ENCODE data around the gene PRKCA.
"Not testable (repeated sequence)": the region's sequence is repeated elsewhere in the genome, so short reads cannot be mapped to it uniquely, and the experiment has no call there.

PRKCA gene

DNA sequence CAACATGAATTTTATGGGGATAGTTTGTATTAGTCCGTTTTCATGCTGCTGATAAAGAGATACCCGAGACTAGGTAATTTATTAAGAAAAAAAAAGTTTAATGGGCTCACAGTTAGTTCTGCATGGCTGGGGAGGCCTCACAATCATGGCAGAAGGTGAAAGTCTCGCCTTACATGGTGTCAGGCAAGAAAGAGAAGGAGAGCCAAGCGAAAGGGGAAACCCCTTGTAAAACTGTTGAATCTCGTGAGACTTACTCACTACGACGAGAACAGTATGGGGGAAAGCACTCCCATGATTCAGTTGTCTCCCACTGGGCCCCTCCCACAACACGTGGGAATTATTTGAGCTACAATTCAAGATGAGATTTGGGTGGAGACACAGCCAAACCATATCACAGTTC lies 181.5 kb downstream of the PRKCA start:
- DNase-seq = no peak

DNA sequence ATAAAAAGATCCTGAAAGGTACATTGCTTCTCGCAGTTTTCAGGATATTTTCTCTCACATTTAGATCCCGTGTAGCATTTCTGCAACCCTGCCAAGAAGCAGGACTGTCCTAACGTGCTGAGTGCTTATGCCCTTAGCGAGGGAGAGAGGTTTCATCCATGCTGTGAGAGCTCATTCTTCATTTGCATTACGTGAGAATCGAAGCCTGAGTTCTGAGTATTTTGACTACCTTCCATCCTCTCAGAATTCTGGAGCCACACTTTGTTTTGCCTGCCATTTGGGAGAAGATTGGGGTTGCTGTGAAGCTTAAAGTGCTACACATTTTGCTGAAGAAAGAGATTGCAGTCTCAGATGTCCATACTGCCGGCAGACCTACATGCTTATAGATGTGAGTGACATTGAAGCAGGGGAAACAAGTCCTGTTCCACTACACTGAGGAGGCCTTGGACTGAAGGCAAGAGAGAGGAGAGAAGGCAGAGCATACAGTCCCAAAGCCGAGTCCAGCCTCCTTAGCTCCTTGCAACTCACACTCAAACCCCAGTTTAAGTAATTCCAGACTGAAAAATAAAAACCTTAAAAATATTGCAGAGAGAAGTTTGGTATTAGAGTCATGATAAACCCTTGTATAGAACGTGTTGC lies 183.0 kb downstream of the PRKCA start:
- no peak for DNase-seq

DNA sequence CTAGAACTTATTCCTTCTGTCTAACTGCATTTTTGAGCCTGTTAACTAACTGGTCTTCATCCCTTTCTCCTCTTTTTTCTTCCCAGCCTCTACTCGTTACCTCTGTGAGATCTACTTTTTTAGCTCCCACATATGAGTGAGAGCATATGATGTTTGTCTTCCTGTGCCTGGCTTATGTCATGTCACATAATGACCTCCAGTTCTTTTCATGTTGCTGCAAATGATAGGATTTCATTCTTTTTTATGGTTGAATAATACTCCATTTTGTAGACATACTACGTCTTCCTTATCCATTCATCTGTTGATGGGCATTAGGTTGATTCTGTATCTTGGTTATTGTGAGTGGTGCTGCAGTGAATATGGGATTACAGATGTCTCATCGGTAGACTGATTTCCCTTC lies 184.7 kb downstream of the PRKCA start:
- no peak for DNase-seq

DNA sequence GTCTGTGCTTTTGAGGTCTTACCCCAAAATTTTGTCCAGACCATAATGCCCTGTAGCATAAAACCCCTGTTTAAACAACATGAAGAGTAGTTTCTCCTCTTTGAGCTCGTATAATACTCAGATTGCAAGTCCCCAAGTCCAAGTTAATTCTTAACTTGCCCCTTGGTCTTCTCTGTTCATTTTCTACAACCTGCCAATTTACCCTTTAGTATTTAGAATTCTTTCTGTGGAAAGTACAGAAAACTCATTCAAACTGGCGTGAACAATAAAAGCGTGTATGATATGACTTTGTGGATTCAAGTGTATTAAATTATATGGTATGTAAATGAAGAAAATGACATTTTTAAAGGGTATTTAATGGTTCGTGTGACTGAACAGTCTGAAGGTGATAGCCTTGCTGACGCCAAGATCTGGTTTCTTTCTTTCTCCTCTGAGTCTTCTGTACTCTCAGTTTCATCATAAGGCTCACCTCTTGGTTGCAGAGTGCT lies 185.6 kb downstream of the PRKCA start:
- DNase-seq = no peak

DNA sequence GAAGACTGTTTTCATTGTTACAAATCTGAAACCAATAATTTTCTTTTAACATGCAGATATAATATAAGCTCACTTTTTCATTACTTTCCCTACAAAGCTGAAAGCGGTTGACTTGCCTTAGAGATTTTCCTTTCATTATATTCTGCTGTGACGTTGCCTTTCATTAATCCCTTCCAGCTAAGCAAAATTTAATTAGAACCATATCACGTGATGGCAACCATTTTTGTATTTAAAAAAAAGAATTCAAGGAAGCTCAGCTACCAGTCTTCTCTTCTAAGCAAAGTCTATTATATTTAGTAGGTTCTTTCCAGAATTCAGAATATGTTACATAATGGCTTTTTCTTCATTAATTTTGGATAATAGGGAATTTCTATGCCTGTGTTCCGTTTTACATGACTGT lies 186.5 kb downstream of the PRKCA start:
- DNase-seq = no peak

DNA sequence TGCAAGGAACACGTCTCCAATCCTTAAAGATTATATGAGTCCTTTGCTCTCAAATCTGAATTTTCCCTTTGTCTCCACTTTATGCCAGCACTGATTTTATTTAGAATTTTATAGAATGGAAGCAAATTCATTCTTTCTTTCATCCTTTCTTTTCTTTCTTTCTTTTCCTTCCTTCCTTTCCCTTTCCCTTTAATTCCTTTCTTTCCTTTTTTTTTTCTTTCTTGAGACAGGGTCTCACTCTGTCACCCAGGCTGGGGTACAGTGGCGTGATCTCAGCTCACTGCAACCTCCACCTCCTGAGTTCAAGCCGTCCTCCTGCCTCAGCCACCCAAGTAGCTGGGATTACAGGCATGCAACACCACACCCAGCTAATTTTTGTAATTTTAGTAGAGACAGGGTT lies 187.2 kb downstream of the PRKCA start:
- DNase-seq = not testable (repeated sequence)

DNA sequence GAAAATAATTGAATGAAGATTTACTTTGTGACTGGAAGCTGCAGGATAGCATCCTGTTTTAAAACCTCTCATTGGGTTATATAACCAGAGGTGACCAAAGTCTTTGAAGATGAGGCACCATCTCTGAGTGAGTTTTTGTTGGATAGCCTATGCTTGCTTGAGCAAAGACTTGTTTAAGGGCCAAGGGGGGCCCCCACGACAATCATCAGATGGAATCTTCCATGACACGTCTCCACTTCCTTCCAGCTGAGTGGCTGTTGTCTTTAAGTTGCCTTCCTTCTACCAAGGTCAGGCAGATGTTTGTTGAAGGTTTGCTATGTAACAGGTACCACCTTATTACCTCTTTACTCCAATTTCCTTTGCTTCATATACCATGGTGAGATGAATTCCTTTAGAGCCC lies 188.8 kb downstream of the PRKCA start:
- no peak for DNase-seq

DNA sequence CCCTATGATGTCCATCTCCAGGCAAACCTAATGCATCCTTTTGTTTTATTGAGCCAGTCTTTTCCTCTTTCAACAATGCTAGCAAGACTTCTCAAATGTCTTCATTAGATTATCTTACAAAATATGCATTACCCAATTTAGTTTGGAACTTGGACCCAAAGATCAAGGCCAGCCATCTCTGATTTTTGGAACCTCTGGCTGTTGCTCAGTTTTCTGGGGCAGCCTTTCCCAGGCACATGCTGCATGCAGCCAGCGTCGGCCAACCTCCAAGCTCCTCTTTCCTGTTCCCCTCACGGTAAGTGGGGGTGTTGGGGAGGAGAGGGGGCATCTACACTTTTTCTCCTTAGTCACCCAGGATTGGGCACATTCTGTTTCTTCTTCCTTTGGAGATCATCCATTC lies 189.3 kb downstream of the PRKCA start:
- DNase-seq = no peak

DNA sequence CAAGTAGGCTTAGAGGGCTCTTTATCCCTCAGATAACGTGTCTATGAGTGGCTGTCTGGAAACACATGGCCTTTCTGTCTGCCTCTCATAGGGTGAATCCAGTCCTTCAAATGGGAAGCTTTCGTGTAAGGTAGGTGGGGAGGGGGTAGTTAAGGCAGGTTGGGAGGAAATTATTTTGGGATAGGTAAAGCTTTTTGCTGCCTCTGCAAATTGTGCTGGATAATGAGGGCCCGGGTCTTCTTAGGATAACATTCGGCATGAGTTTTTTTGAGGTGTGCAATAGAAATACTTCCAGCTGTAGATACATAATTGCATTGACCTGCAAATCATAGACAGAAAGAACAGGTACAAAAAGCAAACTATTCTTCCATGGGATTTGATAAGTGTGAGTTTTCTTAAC lies 189.7 kb downstream of the PRKCA start:
- DNase-seq = no peak

DNA sequence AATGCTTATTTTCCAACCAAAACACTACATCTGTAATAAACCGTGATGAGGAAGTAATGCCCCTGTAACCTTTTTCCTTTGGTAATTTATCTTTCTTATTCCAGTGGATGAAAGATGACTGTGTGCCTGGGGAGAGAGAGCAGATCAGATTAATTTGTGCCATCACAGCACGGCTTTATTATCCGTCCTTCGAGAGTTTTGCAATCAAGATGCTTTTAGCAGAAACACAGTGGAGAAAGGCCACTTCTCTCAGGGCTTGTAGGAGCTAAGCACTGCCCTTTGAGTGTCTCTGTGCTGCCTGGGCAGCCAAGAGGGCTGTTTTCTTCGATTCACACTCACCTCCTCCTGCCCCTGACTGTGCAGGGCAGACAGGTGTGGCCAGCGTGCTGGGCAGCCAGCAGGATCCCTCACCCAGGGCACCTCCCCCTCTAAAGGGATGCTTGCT lies 190.2 kb downstream of the PRKCA start:
- DNase-seq = no peak

DNA sequence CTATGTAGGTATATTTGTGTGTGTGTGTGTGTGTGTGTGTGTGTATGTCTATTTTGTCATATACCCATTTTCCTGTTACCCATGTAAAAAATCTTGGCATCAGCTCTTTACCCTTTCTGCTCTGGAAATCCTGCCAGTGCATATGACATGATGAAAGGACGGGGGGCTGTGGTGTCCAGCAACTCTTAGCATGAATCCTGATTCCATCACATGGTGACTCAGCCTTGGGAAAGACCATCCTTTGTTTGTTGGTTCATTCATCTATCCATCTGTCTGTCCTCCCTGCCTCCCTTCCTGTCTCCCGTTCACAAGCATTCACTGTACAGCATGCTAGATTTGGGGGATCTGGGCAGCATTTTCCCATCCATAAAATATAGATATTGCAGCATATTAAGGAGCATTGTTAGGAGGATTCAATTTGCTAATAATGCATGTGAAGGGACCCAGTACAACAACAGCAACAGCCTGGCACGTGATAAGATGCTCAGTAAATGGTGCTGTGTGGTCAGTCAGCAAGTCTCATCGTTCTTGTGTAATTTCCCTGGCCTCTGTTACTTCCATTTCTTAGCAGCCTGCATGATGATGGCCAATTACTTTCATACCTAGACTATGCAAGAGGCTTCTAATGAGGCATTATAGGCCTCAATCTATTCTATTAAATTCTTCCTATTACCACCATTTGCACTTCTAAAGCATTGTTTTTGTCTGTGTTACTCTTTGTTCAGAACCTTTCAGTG lies 191.0 kb downstream of the PRKCA start:
- DNase-seq = peak in 2 of 56 donors; percentile 17 to 22

GRCh38 chr17:66494023-66494803 lies 191.8 kb downstream of the PRKCA start:
- no peak for DNase-seq

GRCh38 chr17:66495035-66495434 lies 192.6 kb downstream of the PRKCA start:
- no peak for DNase-seq

GRCh38 chr17:66496306-66496705 lies 193.9 kb downstream of the PRKCA start:
- DNase-seq = no peak

DNA sequence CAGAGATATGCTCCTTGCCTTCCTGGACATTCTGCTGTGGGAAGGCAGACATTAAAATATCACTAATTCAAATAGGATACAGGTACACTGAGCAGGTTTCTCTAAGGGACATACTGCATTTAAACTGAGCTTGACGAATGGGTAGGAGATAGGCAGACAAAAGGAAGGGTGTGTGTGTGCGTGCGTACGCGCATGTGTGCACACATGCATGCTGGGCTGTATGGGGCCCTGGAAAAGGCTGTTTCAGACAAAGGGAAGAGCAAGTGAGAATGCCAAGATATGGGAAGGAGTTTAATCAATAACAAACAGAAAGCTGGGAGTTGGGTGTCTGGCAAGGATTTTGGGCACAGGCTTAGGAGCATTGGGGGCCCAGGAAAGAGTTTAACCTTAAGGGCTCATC lies 196.2 kb downstream of the PRKCA start:
- DNase-seq = no peak

DNA sequence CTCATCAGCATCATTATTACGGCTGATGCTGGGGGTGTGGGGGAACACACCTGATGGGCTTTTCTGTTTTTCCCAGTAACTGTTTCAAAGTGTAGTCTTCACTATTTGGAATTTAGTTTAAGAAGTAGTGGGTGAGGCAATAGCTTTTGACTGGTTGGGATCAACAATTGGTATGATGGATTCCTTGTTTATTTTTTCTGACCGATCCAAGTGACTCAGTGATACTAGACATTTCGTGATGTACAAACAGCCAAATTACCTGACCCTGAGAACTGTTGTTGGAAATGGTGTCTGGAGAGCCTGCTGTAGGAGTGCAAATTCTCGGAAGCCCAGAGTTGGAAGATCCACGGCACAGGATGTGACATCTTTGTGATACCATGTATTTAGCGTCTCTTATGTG lies 204.2 kb downstream of the PRKCA start:
- DNase-seq = no peak

- DNase-seq = no peak
These were observed 204.9 kb downstream of the PRKCA start for GRCh38 chr17:66507103-66507923.

- no peak for DNase-seq
These were observed 205.8 kb downstream of the PRKCA start for GRCh38 chr17:66507982-66508760.

DNA sequence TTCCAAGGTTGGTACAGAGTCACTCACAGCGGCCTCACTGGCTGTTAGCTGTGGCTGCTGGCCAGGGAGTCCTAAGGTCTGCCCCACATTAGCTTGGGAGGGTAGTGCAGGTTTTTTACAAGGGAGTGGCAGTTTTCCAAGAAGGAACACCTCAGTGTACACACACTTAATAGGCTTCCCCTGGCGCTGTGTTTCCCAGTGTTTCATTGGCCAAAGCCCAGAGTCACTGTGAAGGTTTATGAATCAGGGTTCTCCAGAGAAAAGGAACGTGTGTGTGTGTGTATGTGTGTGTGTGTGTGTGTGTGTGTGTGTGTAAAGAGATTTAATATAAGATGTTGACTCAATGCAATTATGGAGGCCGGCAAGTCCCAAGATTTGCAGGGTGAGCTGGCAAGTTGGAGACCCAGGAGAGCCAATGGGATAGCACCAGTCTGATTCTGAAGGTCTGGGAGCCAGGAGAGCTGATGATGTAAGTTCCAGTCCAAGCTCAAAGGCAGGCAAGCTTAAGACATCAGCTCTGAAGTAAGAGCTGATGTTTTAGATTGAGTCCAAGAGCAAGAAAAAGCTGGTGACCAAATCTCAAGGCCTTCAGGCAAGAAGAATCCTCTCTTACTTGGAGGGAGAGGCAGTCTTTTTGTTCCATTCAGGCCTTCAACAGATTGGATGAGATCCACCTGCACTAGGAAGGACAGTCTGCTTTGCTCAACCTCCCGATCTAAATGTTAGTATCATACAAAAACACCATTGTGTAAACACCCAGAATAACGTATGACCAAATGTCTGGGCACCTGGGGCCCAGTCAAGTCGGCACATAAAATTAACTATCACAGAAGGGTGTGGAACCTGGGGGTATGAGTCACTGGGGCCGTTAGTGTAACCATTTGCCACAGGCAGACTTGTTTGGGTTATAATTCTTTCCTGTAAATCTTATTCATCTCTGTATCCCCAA lies 206.8 kb downstream of the PRKCA start:
- DNase-seq = no peak

All from amygdala (tissue), 56 donors.